ENCODE measurements around the gene ASIC5.
"Not testable (repeated sequence)": the region's sequence is repeated elsewhere in the genome, so short reads cannot be mapped to it uniquely, and the experiment has no call there.

ASIC5 gene

GRCh38 chr4:155800685-155801343, 65.3 kb downstream of the ASIC5 start:
- no peak for DNase-seq (ENCODE audit: low spot score)

- DNase-seq (ENCODE audit: low spot score), result no peak
These were observed 66.3 kb downstream of the ASIC5 start for GRCh38 chr4:155799794-155800123.

DNA sequence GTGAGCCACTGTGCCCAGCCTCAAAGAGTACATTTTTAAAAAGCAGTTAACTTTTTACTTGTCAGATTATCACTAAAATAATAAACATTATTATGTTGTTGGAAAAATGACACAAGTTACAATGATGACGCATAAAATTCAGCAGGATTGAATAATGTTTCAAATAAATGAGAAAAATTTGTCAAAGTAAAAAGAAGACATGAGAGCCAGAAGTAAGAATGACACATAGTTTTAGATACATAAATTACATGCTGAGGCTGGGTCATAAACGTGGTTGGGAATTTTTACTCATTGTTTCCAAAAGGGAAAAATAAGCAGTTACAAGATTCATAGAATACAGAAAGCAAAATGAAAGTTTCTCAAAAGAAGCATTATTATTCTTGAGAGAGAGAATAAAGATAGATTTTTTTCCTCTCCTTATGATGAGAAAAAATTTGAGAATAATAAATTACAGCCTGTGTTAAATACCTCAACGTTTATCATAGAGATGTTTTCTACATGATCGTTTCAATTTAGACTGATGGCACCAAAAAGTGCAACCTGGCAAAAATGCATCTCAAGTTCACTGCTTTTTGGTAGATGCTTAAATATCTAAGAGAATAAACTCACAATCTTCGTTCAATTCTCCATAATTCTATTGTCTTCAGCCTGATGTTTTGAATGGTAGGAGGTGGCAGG, 66.8 kb downstream of the ASIC5 start:
- no peak for DNase-seq (ENCODE audit: low spot score)

DNA sequence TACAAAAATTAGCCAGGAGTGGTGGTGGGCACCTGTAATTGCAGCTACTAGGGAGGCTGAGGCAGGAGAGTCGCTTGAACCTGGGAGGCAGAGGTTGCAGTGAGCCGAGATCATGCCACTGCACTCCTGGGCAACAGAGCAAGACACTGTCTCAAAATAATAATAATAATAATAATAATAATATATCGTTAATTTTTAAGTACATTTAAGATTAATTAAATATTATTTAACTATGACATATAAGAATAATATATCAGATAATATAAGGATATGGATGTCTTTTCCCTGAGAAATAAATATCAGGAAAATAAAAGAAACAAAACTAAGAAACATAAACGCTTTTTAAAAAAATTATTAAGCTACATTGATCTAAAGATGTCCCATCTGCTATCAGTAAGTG, 68.5 kb downstream of the ASIC5 start:
- not testable (repeated sequence) for DNase-seq (ENCODE audit: low spot score)

- peak; percentile 37 for DNase-seq (ENCODE audit: low spot score)
These were observed 70.1 kb downstream of the ASIC5 start for GRCh38 chr4:155795991-155796390.

DNA sequence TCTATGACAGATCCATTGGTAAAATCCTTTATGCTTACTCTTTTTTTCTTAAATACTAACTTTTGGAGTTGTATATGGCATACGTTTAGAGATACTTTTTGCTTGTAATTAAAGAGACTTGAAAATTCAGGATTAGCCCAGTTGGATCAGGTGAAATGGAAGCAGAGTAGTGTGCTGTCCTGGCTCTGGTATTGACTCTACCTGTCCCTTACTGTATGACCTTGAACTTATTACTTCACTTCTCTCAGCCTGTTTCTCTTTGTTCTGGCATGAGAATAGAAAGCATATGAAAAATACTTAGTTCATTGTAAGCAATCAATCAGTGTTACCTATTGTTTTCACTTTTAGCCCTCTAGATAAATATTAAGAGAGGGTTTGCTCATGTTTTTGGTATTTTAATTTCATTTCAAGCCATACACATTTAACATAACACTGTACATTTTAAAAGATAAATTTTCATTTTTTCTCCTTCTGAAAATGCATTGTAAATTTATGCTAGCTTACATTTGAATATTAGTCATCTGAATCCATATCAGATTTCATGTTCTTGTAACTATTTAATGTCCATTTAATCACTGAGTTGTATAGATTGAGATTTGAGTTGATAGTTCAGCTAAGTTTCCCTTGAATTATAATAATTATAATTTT, 71.4 kb downstream of the ASIC5 start:
- DNase-seq (ENCODE audit: low spot score), result no peak

DNA sequence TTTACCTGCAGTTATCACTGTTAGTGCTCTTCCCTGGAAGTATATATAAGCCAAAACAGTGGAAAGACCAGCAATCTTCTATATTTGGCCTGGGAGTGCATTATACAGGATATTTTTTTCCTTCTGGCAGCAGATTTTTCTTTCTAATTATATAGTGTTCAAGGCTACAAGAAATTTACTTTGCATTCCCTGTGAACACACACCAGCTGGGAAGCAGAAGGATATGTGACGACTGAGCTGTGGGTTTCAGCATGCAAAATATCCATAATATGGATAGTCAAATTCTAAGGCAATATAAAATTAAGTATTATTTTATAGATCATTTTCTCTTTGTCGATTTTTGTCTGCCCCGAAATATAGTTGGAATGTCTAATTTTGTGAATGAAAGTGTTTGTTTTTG, 76.1 kb downstream of the ASIC5 start:
- DNase-seq (ENCODE audit: low spot score), result no peak

GRCh38 chr4:155789391-155789790, 76.7 kb downstream of the ASIC5 start:
- DNase-seq (ENCODE audit: low spot score), result no peak

DNA sequence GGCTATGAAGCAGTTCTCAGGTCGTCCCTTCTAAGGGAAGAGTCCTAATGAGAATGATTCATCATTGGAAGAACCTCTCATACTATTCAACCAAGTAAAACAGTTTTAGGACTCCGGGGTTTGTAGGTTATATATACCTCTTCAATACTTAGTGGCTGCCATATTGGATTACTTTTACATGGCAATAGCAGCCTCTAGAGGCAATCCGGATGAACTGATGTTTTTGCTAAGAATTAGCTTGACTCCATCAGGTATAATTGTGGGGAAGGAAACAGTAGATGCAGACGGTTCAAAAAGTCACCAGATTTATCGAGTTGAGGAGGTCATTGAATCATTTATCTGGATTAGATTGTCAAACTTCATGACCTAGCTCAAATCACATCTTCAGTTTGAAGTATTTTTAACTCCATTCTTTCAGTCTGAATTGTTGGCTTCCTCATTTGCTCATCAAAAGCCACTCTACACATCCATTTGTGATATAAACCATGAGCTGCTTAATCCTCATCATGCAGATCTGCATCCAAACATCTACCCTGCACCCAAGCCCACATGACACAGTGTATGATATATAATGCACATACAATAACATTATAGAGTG, 78.9 kb downstream of the ASIC5 start:
- peak; percentile 49 for DNase-seq (ENCODE audit: low spot score)

GRCh38 chr4:155785828-155786227, 80.2 kb downstream of the ASIC5 start:
- no peak for DNase-seq (ENCODE audit: low spot score)

DNA sequence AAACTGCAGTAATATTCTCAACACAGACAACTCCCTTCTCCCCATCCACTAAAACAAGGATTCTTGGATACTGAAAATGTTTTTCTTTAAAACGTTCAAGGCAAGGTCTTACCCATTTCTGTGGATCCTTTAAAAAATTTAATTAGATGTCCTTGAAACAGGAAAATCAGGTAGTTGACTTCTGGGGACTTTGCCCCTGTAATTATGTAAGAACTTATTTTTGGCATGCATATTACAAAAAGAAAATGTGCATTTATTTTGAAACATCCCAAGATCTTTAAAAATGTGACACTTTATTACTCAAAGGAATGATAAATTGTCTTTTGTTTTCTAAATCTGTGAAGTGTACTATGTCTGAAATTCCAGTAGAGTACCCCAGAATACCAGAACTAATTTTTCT, 81.4 kb downstream of the ASIC5 start:
- no peak for DNase-seq (ENCODE audit: low spot score)

- DNase-seq (ENCODE audit: low spot score), result no peak
These were observed 84.7 kb downstream of the ASIC5 start for GRCh38 chr4:155781249-155781831.

DNA sequence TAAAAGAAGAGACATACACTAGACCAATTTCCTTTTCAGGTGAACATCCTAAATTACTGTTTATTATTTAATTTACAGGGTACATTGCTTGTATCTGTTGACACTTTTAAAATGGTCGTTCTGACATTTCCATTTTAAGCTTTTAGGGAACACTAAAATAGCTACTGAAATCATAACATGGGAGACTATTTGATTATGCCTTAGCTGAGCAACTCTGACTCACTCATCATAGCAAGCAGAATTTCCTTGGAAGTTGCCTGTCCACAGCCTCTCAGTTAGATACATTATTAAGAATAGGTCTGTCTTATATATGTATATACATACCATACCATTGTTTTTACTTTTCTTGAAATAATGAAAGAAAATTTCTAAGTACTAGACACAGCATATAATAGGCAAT, 85.3 kb downstream of the ASIC5 start:
- no peak for DNase-seq (ENCODE audit: low spot score)

All from iPS-NIHi11 (cell line).